MCF 10A (cell line): ENCODE results near the gene ATAD1. TPM values are rescaled to one million over a fixed set of nuclear protein-coding genes. Genes with fewer than 3 reads are reported as not detected.

ENCODE experiments used
- BruUV-seq: library from RNA; stranded (reverse); fragments of 400-500 nt; replicated peaks from 2 replicates; lab custom pipeline; 2021; lab: Mats Ljungman, UMichigan
- CTCF ChIA-PET: fragments of 300-600 bp; sonication (Branson Sonifier 250); formaldehyde crosslinking; extraction: SDS; loops from one replicate; lab custom pipeline; 2021; ENCODE audit warnings: antibody characterized with exemption, inconsistent platforms; lab: Yijun Ruan, JAX
- POLR2A ChIA-PET: fragments of 300-600, 350-650 bp; sonication (Branson Sonifier 250); formaldehyde crosslinking; extraction: SDS; loops from one replicate; lab custom pipeline; 2020; ENCODE audit warnings: antibody characterized with exemption, inconsistent platforms; lab: Yijun Ruan, JAX
- DNase-seq: peaks from one replicate; pipeline ENCODE4 v3.0.0-alpha.2; 2018; ENCODE audit not compliant: unreplicated experiment
- H3K27ac Mint-ChIP-seq: one replicate; pipeline ENCODE4 v1.8.0; 2022; ENCODE audit warnings: mild to moderate bottlenecking, low read depth, mixed read lengths; ENCODE audit not compliant: unreplicated experiment
- H3K27me3 Mint-ChIP-seq: one replicate; pipeline ENCODE4 v1.8.0; 2022; ENCODE audit warnings: mixed read lengths; ENCODE audit not compliant: insufficient read depth, unreplicated experiment
- H3K36me3 Mint-ChIP-seq: one replicate; pipeline ENCODE4 v1.8.0; 2022; ENCODE audit warnings: mild to moderate bottlenecking, moderate library complexity, mixed read lengths; ENCODE audit not compliant: insufficient read depth, unreplicated experiment
- H3K4me1 Mint-ChIP-seq: one replicate; pipeline ENCODE4 v1.8.0; 2022; ENCODE audit warnings: mixed read lengths; ENCODE audit not compliant: insufficient read depth, unreplicated experiment
- H3K4me3 Mint-ChIP-seq: one replicate; pipeline ENCODE4 v1.8.0; 2022; ENCODE audit warnings: mild to moderate bottlenecking, moderate library complexity, mixed read lengths; ENCODE audit not compliant: unreplicated experiment
- H3K9me3 Mint-ChIP-seq: one replicate; pipeline ENCODE4 v1.8.0; 2022; ENCODE audit warnings: mixed read lengths; ENCODE audit not compliant: unreplicated experiment
- CTCF ChIP-seq: fragments of 200-600 bp; IDR thresholded peaks from one replicate; pipeline ENCODE4 v1.8.0; 2022; ENCODE audit warnings: antibody characterized with exemption, mild to moderate bottlenecking; ENCODE audit not compliant: unreplicated experiment
- intact Hi-C: fragments of 100-400 bp; cut with micrococcal nuclease; formaldehyde crosslinking; loops from 2 replicates; pipeline ENCODE4 v1.14.1; 2022
- total RNA-seq: library from RNA; stranded (reverse); gene quantifications from 2 replicates; pipeline ENCODE4 v1.2.3, GENCODE V29; 2022

Gene ATAD1
- total RNA-seq, 1 experiment from 2014 or later: 75.2 TPM

DNA sequence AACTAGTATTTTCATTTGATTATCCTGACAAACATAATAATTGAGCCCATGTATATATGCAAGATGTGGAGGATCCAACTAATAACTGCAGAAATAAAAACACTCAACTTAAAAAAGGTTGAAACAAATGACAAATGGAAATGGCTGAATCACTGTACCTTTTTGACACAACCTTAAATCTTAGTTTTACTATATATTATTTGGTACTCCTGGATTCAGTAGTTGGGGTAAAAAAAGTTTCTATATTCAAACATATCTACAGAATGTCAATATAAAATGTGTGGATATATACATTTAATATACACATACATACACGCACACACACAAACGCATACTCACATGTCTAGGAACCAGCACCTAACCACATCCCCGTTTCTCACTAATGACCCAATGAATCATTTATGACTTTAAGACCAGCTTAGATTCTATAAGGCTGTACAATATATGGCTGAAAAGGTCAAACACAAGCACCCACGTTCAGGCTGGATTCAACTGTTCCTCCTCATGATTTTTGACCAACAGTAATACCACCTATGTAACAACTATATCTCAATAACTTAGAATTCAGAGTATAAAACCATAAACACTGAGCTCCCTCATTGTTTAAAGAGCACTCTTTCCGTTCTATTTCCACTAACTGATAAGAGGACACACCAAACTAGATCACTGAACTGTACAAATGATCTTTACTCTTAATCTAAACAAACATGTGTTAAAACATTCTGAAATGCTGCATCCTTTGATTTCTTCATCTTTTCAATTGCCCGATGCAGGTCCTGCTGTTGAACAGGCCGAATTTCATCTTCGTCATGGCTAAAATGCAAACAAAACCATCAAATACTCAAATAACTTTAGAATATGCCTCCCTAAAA is 63.8 kb downstream of the ATAD1 start:
- ChIA-PET CTCF (no interaction called here), POLR2A (no interaction called here)
- Mint-ChIP-seq H3K27ac (no peak overlapping the region), H3K4me3 (no peak overlapping the region), H3K4me1 (peaks cover 10% of the 10 kb centered on the region), H3K36me3 (peaks cover 49% of the 10 kb centered on the region), H3K9me3 (no peaks in the 10 kb centered on the region), H3K27me3 (no peaks in the 10 kb centered on the region)
- no peak for TF ChIP-seq CTCF
- no TSS peak for BruUV-seq
- no peak for DNase-seq
- intact Hi-C loops: no loop called here

DNA sequence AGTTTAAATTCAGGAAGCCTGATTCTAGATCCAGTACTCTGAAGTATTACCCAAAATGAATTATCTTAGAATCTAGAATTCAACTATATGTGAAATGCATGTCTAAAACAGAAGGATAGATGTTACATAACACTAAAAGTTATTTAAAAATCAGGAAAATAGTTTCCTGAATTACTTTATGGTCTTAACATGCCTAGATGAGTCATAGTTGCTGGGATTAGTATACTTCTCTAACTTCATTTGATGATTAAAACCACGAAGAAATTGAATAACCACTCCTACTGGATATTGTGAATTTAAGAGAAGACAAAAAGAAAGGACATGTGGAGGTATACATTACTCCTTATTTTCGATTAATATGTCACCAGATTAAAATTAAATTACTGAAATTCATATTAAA is 65.5 kb downstream of the ATAD1 start:
- H3K9me3 Mint-ChIP-seq: no peaks in the 10 kb centered on the region
- peaks cover 49% of the 10 kb centered on the region for H3K36me3 Mint-ChIP-seq
- intact Hi-C loops: no loop called here
- ChIA-PET POLR2A (no interaction called here), CTCF (interaction anchor here (0.9 kb wide), 1 partner anchor 11 kb away, joined by 4 read pairs; no protein-coding TSS in a partner anchor)
- no peaks in the 10 kb centered on the region for H3K27me3 Mint-ChIP-seq
- peak overlapping the region; percentile 42 for H3K27ac Mint-ChIP-seq
- no peak for TF ChIP-seq CTCF
- peaks cover 10% of the 10 kb centered on the region for H3K4me1 Mint-ChIP-seq
- peak; percentile 45 for DNase-seq
- H3K4me3 Mint-ChIP-seq: no peak overlapping the region
- no TSS peak for BruUV-seq

- Mint-ChIP-seq H3K27ac (no peak overlapping the region), H3K27me3 (no peaks in the 10 kb centered on the region), H3K4me1 (peaks cover 10% of the 10 kb centered on the region), H3K9me3 (no peaks in the 10 kb centered on the region), H3K36me3 (peaks cover 39% of the 10 kb centered on the region), H3K4me3 (no peak overlapping the region)
- TF ChIP-seq CTCF: no peak
- no peak for DNase-seq
- no TSS peak for BruUV-seq
- CTCF ChIA-PET: interaction anchor here (0.7 to 1.4 kb wide), 4 partner anchors 8 to 246 kb away, joined by 3 to 5 read pairs (median 4); partner anchors contain the start of gene MINPP1
- intact Hi-C loops: no loop called here
- POLR2A ChIA-PET: interaction anchor here (0.6 to 4.0 kb wide), 4 partner anchors 8 to 18 kb away, joined by 3 to 17 read pairs (median 8); no protein-coding TSS in a partner anchor
These were observed 66.8 kb downstream of the ATAD1 start for GRCh38 chr10:87751274-87751673.

DNA sequence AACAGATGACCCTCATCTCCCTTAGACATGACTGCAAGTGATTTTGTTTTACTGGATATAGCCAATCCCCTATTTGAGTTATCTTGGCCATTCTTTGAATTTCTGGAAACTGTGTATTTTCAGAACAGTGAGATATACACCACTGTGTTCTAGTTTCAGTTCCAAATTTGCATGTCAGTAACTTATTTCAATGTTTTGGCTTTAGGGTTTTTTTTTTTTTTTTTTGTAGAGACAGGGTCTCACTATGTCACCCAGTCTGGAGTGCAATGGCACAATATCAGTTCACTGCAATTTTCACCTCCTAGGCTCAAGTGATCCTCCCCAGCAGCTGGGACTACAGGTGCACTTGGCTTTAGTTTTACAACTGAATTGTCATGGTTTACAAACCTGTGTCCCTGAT is 67.2 kb downstream of the ATAD1 start:
- intact Hi-C loops: no loop called here
- no peak for TF ChIP-seq CTCF
- Mint-ChIP-seq H3K4me3 (no peak overlapping the region), H3K27me3 (no peaks in the 10 kb centered on the region), H3K9me3 (no peaks in the 10 kb centered on the region), H3K27ac (no peak overlapping the region), H3K4me1 (peaks cover 10% of the 10 kb centered on the region), H3K36me3 (peaks cover 35% of the 10 kb centered on the region)
- no TSS peak for BruUV-seq
- no peak for DNase-seq
- ChIA-PET CTCF (interaction anchor here (0.7 to 1.4 kb wide), 4 partner anchors 7 to 18 kb away, joined by 3 to 5 read pairs (median 4); no protein-coding TSS in a partner anchor), POLR2A (interaction anchor here (0.6 to 4.0 kb wide), 4 partner anchors 8 to 17 kb away, joined by 3 to 17 read pairs (median 8); no protein-coding TSS in a partner anchor)
